PC-9 (cell line): Measurements from ENCODE around the gene BMERB1. TPM values are rescaled to one million over a fixed set of nuclear protein-coding genes. Genes with fewer than 3 reads are reported as not detected.

Experiments
- BruUV-seq: library from RNA; stranded (reverse); fragments of 400-500 nt; replicated peaks from 2 replicates; lab custom pipeline; 2021; lab: Mats Ljungman, UMichigan
- CTCF ChIA-PET: fragments of 300-600 bp; sonication (Branson Sonifier 250); formaldehyde crosslinking; loops from one replicate; lab custom pipeline; 2022; ENCODE audit warnings: antibody characterized with exemption; lab: Charles Lee
- POLR2A ChIA-PET: fragments of 300-600 bp; sonication (Branson Sonifier 250); formaldehyde crosslinking; loops from one replicate; lab custom pipeline; 2022; ENCODE audit warnings: antibody characterized with exemption; ENCODE audit not compliant: unreplicated experiment; lab: Charles Lee
- DNase-seq, 2 experiments: peaks; one replicate each; pipeline versions ENCODE4 v3.0.0 to v3.0.0-alpha.2; 2015 to 2022; ENCODE audit warnings: mixed read lengths in 1 of 2
- H2AFZ ChIP-seq: fragments of 200-600 bp; sonication (generic); 2 replicates; pipeline ENCODE4 v1.8.1; 2017; ENCODE audit warnings: antibody characterized with exemption
- H3F3A ChIP-seq: fragments of 200-600 bp; sonication (generic); 2 replicates; pipeline ENCODE4 v1.8.1; 2017; ENCODE audit warnings: antibody characterized with exemption, mild to moderate bottlenecking, low read depth; ENCODE audit not compliant: insufficient read depth
- H3K27ac ChIP-seq: fragments of 200-600 bp; sonication (generic); 2 replicates; pipeline ENCODE4 v1.6.1; 2016; ENCODE audit warnings: mixed run types
- H3K27me3 ChIP-seq: fragments of 200-600 bp; sonication (generic); 2 replicates; pipeline ENCODE4 v1.6.1; 2016; ENCODE audit warnings: low read depth, mixed run types; ENCODE audit not compliant: insufficient read depth
- H3K36me3 ChIP-seq: fragments of 200-600 bp; sonication (generic); 2 replicates; pipeline ENCODE4 v1.6.1; 2016; ENCODE audit warnings: low read depth, mixed run types
- H3K4me1 ChIP-seq: fragments of 200-600 bp; sonication (generic); replicated peaks from 2 replicates; pipeline ENCODE4 v1.6.1; 2016; ENCODE audit warnings: mixed run types; ENCODE audit not compliant: insufficient read depth
- H3K4me2 ChIP-seq: fragments of 200-600 bp; sonication (generic); 2 replicates; pipeline ENCODE4 v1.6.1; 2017; ENCODE audit warnings: mixed run types
- H3K4me3 ChIP-seq: fragments of 200-600 bp; sonication (generic); 2 replicates; pipeline ENCODE4 v1.6.1; 2016; ENCODE audit warnings: mixed run types
- H3K79me2 ChIP-seq: fragments of 200-600 bp; sonication (generic); 2 replicates; pipeline ENCODE4 v1.6.1; 2017; ENCODE audit warnings: low read depth, mixed run types
- H3K9me2 ChIP-seq: fragments of 200-600 bp; sonication (generic); 2 replicates; pipeline ENCODE4 v1.8.1; 2017; ENCODE audit warnings: mild to moderate bottlenecking; ENCODE audit not compliant: insufficient read depth
- H3K9me3 ChIP-seq: fragments of 200-600 bp; sonication (generic); 2 replicates; pipeline ENCODE4 v1.8.1; 2016; ENCODE audit warnings: low read depth; ENCODE audit not compliant: insufficient read depth
- H4K20me1 ChIP-seq: fragments of 200-600 bp; sonication (generic); 2 replicates; pipeline ENCODE4 v1.8.1; 2017; ENCODE audit not compliant: insufficient read depth
- EZH2 ChIP-seq: fragments of 200-600 bp; sonication (generic); IDR thresholded peaks from 2 replicates; pipeline ENCODE4 v1.8.0; 2017; ENCODE audit warnings: antibody characterized with exemption, low read depth
- intact Hi-C: fragments of 100-400 bp; cut with micrococcal nuclease; formaldehyde crosslinking; loops from one replicate; pipeline ENCODE4 v1.10.0; 2022; ENCODE audit not compliant: unreplicated experiment
- total RNA-seq: library from RNA; stranded (reverse); gene quantifications from 2 replicates; pipeline ENCODE4 v1.2.3, GENCODE V29; 2021
- TF ChIP-seq, protein P1 (sequence below): fragments of 200-600 bp; sonication (generic); conservative IDR thresholded peaks from 2 replicates; pipeline ENCODE4 v1.6.1; 2017; ENCODE audit warnings: mixed run types, antibody characterized with exemption, mild to moderate bottlenecking, moderate library complexity

Gene BMERB1
- total RNA-seq, 1 experiment from 2014 or later = 4.3 TPM

GRCh38 chr16:15506441-15506840 is 72.1 kb downstream of the BMERB1 start:
- no peak for DNase-seq
- TF ChIP-seq EZH2 = no peak
- TF ChIP-seq, protein P1, sequence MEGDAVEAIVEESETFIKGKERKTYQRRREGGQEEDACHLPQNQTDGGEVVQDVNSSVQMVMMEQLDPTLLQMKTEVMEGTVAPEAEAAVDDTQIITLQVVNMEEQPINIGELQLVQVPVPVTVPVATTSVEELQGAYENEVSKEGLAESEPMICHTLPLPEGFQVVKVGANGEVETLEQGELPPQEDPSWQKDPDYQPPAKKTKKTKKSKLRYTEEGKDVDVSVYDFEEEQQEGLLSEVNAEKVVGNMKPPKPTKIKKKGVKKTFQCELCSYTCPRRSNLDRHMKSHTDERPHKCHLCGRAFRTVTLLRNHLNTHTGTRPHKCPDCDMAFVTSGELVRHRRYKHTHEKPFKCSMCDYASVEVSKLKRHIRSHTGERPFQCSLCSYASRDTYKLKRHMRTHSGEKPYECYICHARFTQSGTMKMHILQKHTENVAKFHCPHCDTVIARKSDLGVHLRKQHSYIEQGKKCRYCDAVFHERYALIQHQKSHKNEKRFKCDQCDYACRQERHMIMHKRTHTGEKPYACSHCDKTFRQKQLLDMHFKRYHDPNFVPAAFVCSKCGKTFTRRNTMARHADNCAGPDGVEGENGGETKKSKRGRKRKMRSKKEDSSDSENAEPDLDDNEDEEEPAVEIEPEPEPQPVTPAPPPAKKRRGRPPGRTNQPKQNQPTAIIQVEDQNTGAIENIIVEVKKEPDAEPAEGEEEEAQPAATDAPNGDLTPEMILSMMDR = no peak
- H2AFZ ChIP-seq = no peak overlapping the region
- no peaks in the 10 kb centered on the region for H3K27me3 ChIP-seq
- no peaks in the 10 kb centered on the region for H3K36me3 ChIP-seq
- H3K4me3 ChIP-seq = no peak overlapping the region
- H4K20me1 ChIP-seq = no peaks in the 10 kb centered on the region
- intact Hi-C loops = no loop called here
- peaks cover 22% of the 10 kb centered on the region; the same call in 1 of the 2 replicates for H3F3A ChIP-seq
- POLR2A ChIA-PET = no interaction called here
- CTCF ChIA-PET = interaction anchor here (0.6 kb wide), 1 partner anchor 197 kb away, joined by 3 read pairs; no protein-coding TSS in a partner anchor
- peaks cover 27% of the 10 kb centered on the region for H3K4me1 ChIP-seq
- H3K79me2 ChIP-seq = no peaks in the 10 kb centered on the region
- no peaks in the 10 kb centered on the region for H3K9me2 ChIP-seq
- H3K27ac ChIP-seq = no peak overlapping the region
- no peak overlapping the region for H3K4me2 ChIP-seq
- no peaks in the 10 kb centered on the region for H3K9me3 ChIP-seq
- no TSS peak for BruUV-seq

DNA sequence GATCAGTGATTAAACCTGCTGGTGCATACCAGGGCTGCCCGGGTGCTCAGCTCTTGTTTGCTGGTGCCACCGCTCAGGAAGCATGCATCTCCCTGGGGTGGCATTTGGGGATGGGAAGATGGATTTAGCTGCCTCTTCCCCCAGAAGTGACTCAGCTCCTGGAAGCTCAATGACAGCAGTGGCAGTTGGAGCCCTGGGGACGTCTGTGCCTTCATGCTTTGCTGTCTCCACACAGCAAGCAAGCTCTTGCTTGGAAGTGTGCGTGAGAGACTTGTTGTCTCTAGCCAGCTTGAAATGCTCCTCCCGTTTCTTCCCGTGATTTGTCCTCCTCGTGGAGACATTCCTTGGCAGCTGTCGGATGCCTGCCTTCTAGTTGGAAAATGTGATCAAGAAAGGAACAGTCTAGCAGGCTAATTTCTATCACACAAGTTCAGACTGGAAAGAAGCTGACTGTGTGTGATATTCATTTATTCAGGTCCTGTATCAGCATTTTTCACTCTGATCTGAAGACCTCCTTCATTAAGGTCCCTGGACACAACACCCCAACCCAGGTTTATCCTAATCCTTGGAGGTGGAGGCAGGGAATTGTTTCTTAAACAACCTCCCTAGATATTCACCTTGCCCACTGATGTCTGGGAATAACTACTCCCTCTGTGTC is 73.0 kb downstream of the BMERB1 start:
- Histone ChIP-seq H3K79me2 (no peaks in the 10 kb centered on the region), H3K36me3 (no peaks in the 10 kb centered on the region), H3K4me2 (peak overlapping the region; percentile 45), H3K4me3 (no peak overlapping the region), H4K20me1 (no peaks in the 10 kb centered on the region), H3F3A (peaks cover 22% of the 10 kb centered on the region; the same call in 1 of the 2 replicates), H3K4me1 (peaks cover 19% of the 10 kb centered on the region), H3K9me3 (no peaks in the 10 kb centered on the region), H3K27ac (no peak overlapping the region), H3K27me3 (no peaks in the 10 kb centered on the region), H2AFZ (no peak overlapping the region; the same call in 1 of the 2 replicates), H3K9me2 (no peaks in the 10 kb centered on the region)
- ChIA-PET CTCF (interaction anchor here (0.6 kb wide), 1 partner anchor 154 kb away, joined by 3 read pairs; no protein-coding TSS in a partner anchor), POLR2A (interaction anchor here (0.6 kb wide), 1 partner anchor 17 kb away, joined by 4 read pairs; no protein-coding TSS in a partner anchor)
- no TSS peak for BruUV-seq
- intact Hi-C loops = no loop called here
- TF ChIP-seq, protein P1 = no peak
- DNase-seq = peak; percentile 16 to 40

- H3K27ac ChIP-seq = no peak overlapping the region
- ChIA-PET POLR2A (no interaction called here), CTCF (no interaction called here)
- no TSS peak for BruUV-seq
- H3K9me2 ChIP-seq = no peaks in the 10 kb centered on the region
- DNase-seq = no peak
- no peaks in the 10 kb centered on the region for H3K27me3 ChIP-seq
- H4K20me1 ChIP-seq = no peaks in the 10 kb centered on the region
- peaks cover 14% of the 10 kb centered on the region for H3K4me1 ChIP-seq
- intact Hi-C loops = no loop called here
- no peak overlapping the region for H3K4me3 ChIP-seq
- H2AFZ ChIP-seq = no peak overlapping the region
- no peaks in the 10 kb centered on the region for H3K9me3 ChIP-seq
- H3K79me2 ChIP-seq = no peaks in the 10 kb centered on the region
- H3K36me3 ChIP-seq = no peaks in the 10 kb centered on the region
- TF ChIP-seq, protein P1 = no peak
- no peak for TF ChIP-seq EZH2
- H3F3A ChIP-seq = peaks cover 16% of the 10 kb centered on the region; the same call in 1 of the 2 replicates
- 0 out of 2 replicates have a peak overlapping the region, but pooled peaks have one; percentile 45 for H3K4me2 ChIP-seq
Measured at GRCh38 chr16:15507959-15508627, 73.7 kb downstream of the BMERB1 start.
